Prostate gland (tissue), 2 donors: ENCODE data around the gene CHST11. TPM values are rescaled to one million over a fixed set of nuclear protein-coding genes. Genes with fewer than 3 reads are reported as not detected.

ENCODE experiments used
- DNase-seq: peaks from one replicate; pipeline ENCODE4 v3.0.0-alpha.2; 2019; ENCODE audit warnings: low spot score
- H3K27ac ChIP-seq, 2 donors: fragments of 200-600 bp; sonication (generic); 2 replicates each; pipeline ENCODE4 v1.5.1; 2017 to 2019
- H3K27me3 ChIP-seq: fragments of 200-600 bp; sonication (generic); replicated peaks from 2 replicates; pipeline ENCODE4 v1.5.1; 2019; ENCODE audit not compliant: insufficient read depth
- H3K36me3 ChIP-seq, 2 donors: fragments of 200-600 bp; sonication (generic); 1 replicate in 1 of 2; 2 replicates in 1 of 2; pipeline versions ENCODE4 v1.5.1 to v1.8.1; 2017 to 2019
- H3K4me1 ChIP-seq: fragments of 200-600 bp; sonication (generic); replicated peaks from 2 replicates; pipeline ENCODE4 v1.5.1; 2019
- H3K4me3 ChIP-seq, 2 donors: fragments of 200-600 bp; sonication (generic); 2 replicates each; pipeline ENCODE4 v1.5.1; 2017 to 2019
- H3K9me3 ChIP-seq: fragments of 200-600 bp; sonication (generic); 2 replicates; pipeline ENCODE4 v1.5.1; 2017
- CTCF ChIP-seq, 4 experiments: fragments of 200-600 bp in 2 of 4; fragments of 450-650 bp in 2 of 4; sonication (generic) in 2 of 4; IDR thresholded peaks; 1 replicate in 3 of 4; 2 replicates in 1 of 4; pipeline ENCODE4 v1.5.1; 2016 to 2019; ENCODE audit warnings: antibody characterized with exemption in 4 of 4, mild to moderate bottlenecking in 2 of 4, moderate library complexity in 2 of 4
- POLR2A ChIP-seq: fragments of 450-650 bp; IDR thresholded peaks from one replicate; pipeline ENCODE4 v1.6.1; 2016; ENCODE audit warnings: antibody characterized with exemption, mild to moderate bottlenecking
- POLR2AphosphoS5 ChIP-seq: sonication (generic); formaldehyde crosslinking; IDR thresholded peaks from one replicate; pipeline ENCODE4 v1.6.1; 2017; ENCODE audit warnings: antibody characterized with exemption
- WGBS: methylation state at CpG from one replicate; pipeline ENCODE4 v1.1.5; 2018; 5-methylcytosine and 5-hydroxymethylcytosine counted together
- intact Hi-C: fragments of 100-400 bp; cut with DNase I; formaldehyde crosslinking; loops from one replicate; pipeline ENCODE4 v1.14.2; 2022
- total RNA-seq, 2 donors: library from RNA; depleted of rRNA; stranded (reverse); fragments of >200 nt; gene quantifications; one replicate each; pipeline ENCODE4 v1.1.0, GENCODE V29; 2016

CHST11 gene
- total RNA-seq, 2 donors from 2014 or later = 10.4 to 25.4 TPM

DNA sequence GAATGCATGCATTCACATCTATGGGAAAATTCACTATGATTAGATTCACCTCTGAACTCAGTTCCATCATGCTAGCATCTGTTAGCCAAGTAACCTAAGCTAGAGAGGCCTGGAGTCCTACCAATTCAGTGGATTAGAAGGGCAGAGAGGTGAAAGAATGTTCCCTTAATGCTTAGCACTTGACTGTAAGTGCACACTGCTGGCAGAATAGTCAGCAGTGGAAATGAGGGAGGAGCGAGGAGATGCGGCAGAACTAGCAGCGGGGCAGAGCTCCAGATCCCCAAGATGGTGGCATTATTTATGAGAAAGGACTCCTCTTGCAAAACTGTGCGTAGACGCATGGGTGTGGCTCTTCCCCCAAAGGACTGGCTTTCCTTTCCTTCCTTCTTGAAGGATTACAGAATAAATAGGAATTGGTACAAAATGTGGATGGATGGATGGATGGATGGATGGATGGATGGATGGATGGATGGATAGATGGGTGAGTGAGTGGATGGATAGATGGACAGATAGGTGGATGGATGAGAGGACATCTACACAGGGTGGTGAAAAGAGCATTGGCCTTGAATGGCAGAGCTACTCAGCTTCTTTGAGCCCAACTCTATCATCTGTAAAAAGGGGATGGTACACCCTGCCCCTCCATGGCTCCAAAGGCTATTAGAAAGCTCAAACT lies 227.2 kb downstream of the CHST11 start:
- no peak overlapping the region for H3K4me3 ChIP-seq
- no peaks in the 10 kb centered on the region for H3K36me3 ChIP-seq
- DNase-seq = no peak
- no peaks in the 10 kb centered on the region for H3K27me3 ChIP-seq
- no peaks in the 10 kb centered on the region for H3K9me3 ChIP-seq
- 84% methylated on average over 5 of the region's 5 CpGs for WGBS
- no peak overlapping the region for H3K27ac ChIP-seq
- intact Hi-C loops = no loop called here
- TF ChIP-seq POLR2A = no peak
- TF ChIP-seq POLR2AphosphoS5 = no peak
- no peak for TF ChIP-seq CTCF (IDR thresholded peaks at IDR 0.05)
- H3K4me1 ChIP-seq = no peaks in the 10 kb centered on the region

GRCh38 chr12:104684884-104685283 lies 228.1 kb downstream of the CHST11 start:
- TF ChIP-seq POLR2A = no peak
- no peak for TF ChIP-seq POLR2AphosphoS5
- no peak for TF ChIP-seq CTCF (IDR thresholded peaks at IDR 0.05)
- Histone ChIP-seq H3K4me3 (no peak overlapping the region), H3K36me3 (no peaks in the 10 kb centered on the region), H3K4me1 (no peaks in the 10 kb centered on the region), H3K9me3 (no peaks in the 10 kb centered on the region), H3K27ac (no peak overlapping the region), H3K27me3 (no peaks in the 10 kb centered on the region)
- DNase-seq = no peak
- intact Hi-C loops = no loop called here
- 83% methylated on average over 1 of the region's 1 CpG for WGBS

DNA sequence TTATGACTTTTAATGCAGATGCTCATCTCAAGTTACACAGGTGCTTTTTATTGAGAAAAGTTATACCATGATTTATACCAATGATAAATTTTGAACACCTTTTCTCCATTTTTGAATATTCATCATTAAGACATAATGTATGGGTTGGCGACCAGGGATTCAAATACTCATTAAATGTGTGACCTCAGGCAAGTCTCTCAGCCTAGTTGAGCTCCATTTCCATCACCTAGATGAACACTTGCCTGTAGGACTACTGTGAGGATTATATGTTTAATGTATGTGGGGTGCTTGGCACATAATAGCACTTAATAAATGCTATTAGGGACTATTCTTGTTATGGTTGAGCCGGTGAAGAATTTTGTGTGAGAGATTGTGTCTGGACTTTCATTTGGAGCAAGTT lies 228.6 kb downstream of the CHST11 start:
- intact Hi-C loops = no loop called here
- Histone ChIP-seq H3K4me3 (no peak overlapping the region), H3K9me3 (no peaks in the 10 kb centered on the region), H3K36me3 (no peaks in the 10 kb centered on the region), H3K27ac (no peak overlapping the region), H3K27me3 (no peaks in the 10 kb centered on the region), H3K4me1 (no peaks in the 10 kb centered on the region)
- WGBS = 63% methylated on average over 2 of the region's 2 CpGs
- TF ChIP-seq POLR2AphosphoS5 (no peak), POLR2A (no peak), CTCF (IDR thresholded peaks at IDR 0.05) (no peak)
- DNase-seq = no peak

GRCh38 chr12:104686196-104686595 lies 229.4 kb downstream of the CHST11 start:
- no peaks in the 10 kb centered on the region for H3K4me1 ChIP-seq
- TF ChIP-seq CTCF (IDR thresholded peaks at IDR 0.05) (no peak), POLR2A (no peak), POLR2AphosphoS5 (no peak)
- DNase-seq = no peak
- H3K36me3 ChIP-seq = no peaks in the 10 kb centered on the region
- intact Hi-C loops = no loop called here
- no peaks in the 10 kb centered on the region for H3K27me3 ChIP-seq
- H3K4me3 ChIP-seq = no peak overlapping the region
- H3K27ac ChIP-seq = no peak overlapping the region
- WGBS = 87% methylated on average over 3 of the region's 3 CpGs
- H3K9me3 ChIP-seq = no peaks in the 10 kb centered on the region

DNA sequence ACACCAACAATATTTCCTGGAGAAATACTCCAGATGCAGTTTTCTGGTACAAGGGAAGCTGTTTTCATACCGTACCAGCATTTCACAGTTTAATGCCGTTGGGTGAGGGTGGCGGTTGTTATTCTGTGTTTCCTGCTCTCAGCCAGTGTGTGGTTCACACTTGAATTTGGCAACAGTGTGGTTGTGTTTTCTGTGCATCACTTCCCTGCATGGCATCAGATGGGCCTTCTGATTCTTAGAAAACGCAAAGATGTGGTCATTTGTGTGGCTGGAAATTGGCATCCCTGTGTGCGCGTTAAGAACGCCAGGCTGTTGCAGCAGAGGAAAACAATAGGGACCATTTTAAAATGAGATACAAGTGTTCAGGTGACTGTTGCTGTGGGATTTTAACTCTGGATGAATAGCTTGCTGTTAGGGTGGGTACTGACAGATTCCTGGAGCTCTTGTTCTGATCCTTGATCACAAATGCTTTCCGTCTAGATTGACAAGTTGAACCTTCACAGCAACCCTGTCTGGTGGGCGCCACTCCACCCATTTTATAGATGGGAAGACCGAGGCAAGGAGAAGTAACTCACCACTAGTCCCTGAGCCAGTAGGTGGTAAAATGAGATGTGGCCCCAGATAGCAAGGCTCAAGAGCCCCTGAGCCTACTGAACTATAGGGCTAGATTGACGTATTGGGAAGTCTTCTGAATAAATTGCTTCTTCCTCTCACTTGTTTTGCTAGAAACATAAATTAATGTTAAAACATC lies 231.2 kb downstream of the CHST11 start:
- WGBS = 88% methylated on average over 11 of the region's 11 CpGs
- H3K9me3 ChIP-seq = no peaks in the 10 kb centered on the region
- H3K4me3 ChIP-seq = no peak overlapping the region
- H3K27me3 ChIP-seq = no peaks in the 10 kb centered on the region
- no peaks in the 10 kb centered on the region for H3K4me1 ChIP-seq
- DNase-seq = no peak
- TF ChIP-seq POLR2AphosphoS5 (no peak), POLR2A (no peak), CTCF (IDR thresholded peaks at IDR 0.05) (no peak)
- intact Hi-C loops = no loop called here
- no peak overlapping the region for H3K27ac ChIP-seq
- no peaks in the 10 kb centered on the region for H3K36me3 ChIP-seq
